Measurements from ENCODE around the gene CDH8.

GRCh38 chr16:61780161-61780560 is 256.1 kb downstream of the CDH8 start:
- TF ChIP-seq, protein P1, sequence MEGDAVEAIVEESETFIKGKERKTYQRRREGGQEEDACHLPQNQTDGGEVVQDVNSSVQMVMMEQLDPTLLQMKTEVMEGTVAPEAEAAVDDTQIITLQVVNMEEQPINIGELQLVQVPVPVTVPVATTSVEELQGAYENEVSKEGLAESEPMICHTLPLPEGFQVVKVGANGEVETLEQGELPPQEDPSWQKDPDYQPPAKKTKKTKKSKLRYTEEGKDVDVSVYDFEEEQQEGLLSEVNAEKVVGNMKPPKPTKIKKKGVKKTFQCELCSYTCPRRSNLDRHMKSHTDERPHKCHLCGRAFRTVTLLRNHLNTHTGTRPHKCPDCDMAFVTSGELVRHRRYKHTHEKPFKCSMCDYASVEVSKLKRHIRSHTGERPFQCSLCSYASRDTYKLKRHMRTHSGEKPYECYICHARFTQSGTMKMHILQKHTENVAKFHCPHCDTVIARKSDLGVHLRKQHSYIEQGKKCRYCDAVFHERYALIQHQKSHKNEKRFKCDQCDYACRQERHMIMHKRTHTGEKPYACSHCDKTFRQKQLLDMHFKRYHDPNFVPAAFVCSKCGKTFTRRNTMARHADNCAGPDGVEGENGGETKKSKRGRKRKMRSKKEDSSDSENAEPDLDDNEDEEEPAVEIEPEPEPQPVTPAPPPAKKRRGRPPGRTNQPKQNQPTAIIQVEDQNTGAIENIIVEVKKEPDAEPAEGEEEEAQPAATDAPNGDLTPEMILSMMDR (IDR thresholded peaks at IDR 0.05 in 2 of 3, conservative IDR thresholded peaks at IDR 0.05 in 1 of 3; ENCODE audit: borderline replicate concordance in 1 of 3, insufficient read depth in 1 of 3, low read depth in 2 of 3, low read length in 2 of 3) = no peak
- TF ChIP-seq ZNF274 (IDR thresholded peaks at IDR 0.05; ENCODE audit: low read depth, low read length) (no peak), REST (IDR thresholded peaks at IDR 0.05; ENCODE audit: low read depth) (no peak), POLR2A (IDR thresholded peaks at IDR 0.05; ENCODE audit: borderline replicate concordance, extremely low read depth, insufficient read depth, insufficient read length) (no peak), EZH2 (IDR thresholded peaks at IDR 0.05) (no peak), JUND (IDR thresholded peaks at IDR 0.05) (no peak), ZBTB33 (IDR thresholded peaks at IDR 0.05; ENCODE audit: extremely low read depth, insufficient replicate concordance, low read length) (no peak)
